Measurements from ENCODE around the gene CD22.

Gene CD22

GRCh38 chr19:35388277-35389054 is 59.5 kb downstream of the CD22 start:
- no peak for DNase-seq (ENCODE audit: low spot score)

GRCh38 chr19:35389192-35389861 is 60.3 kb downstream of the CD22 start:
- no peak for DNase-seq (ENCODE audit: low spot score)

- no peak for DNase-seq (ENCODE audit: low spot score)
Observed at GRCh38 chr19:35392742-35393715, 64.0 kb downstream of the CD22 start.

- no peak for DNase-seq (ENCODE audit: low spot score)
Observed at GRCh38 chr19:35395382-35396199, 66.6 kb downstream of the CD22 start.

GRCh38 chr19:35396240-35396885 is 67.4 kb downstream of the CD22 start:
- DNase-seq (ENCODE audit: low spot score), result no peak

Data from AG08395 (cell line).